Retina (tissue), 1 donor: ENCODE measurements around the gene PPIL4.

Experiments
- DNase-seq: peaks from one replicate; pipeline ENCODE4 v3.0.0-alpha.2; 2016

PPIL4 gene

DNA sequence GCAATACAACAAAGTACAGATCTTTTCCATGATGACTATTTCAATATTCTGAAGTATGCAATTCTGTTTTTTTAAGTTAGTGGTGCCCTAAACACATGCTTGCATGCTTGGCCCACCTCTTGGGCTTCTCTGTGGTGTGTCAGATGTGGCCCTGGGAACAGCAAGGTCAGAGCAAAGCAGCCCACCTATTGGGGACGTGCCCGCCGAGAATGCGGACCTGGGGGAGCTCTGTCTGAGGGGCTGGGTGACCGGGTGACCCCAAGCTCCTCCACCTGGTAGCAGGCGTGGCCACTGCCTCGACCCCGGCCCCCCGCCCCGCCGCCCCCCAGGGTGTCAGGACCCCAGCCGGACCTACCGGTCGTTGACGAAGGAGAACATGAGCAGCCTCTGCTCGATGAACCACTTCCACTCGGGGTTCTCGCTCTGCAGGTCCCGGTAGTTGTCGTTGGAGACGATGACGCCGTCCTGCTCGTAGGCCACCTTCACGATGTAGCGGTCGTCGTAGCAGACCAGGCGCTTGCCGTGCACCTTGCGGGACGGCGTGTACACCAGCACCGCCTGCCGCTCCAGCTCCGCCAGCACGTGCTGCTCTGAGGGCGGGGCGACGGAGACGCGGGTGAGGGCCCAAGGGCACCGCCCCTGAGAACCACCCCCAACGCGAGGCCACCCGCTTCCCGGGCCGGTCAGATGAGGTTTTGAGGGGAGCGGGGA, 89.4 kb downstream of the PPIL4 start:
- DNase-seq = no peak

GRCh38 chr6:149455031-149455732, 90.7 kb downstream of the PPIL4 start:
- DNase-seq = no peak
